Measurements from ENCODE around the gene ANKRD13B.

ANKRD13B gene

GRCh38 chr17:29612094-29612403 is 19.1 kb downstream of the ANKRD13B start (continued):
- TF ChIP-seq ZSCAN5A (tag by site-specific recombination; IDR thresholded peaks at IDR 0.05), result no peak
- TF ChIP-seq YY2 (tag by site-specific recombination; IDR thresholded peaks at IDR 0.05), result no peak
- no peak for TF ChIP-seq ZNF48 (tag by site-specific recombination; IDR thresholded peaks at IDR 0.05)
- TF ChIP-seq ZNF449 (tag by site-specific recombination; IDR thresholded peaks at IDR 0.05), result no peak
- no peak for TF ChIP-seq ZNF133 (tag by site-specific recombination; IDR thresholded peaks at IDR 0.05)

- TF ChIP-seq ZNF571 (tag by site-specific recombination; IDR thresholded peaks at IDR 0.05) (no peak), ZNF202 (tag by site-specific recombination; IDR thresholded peaks at IDR 0.05; ENCODE audit: borderline replicate concordance) (0 out of 2 replicates have a peak, but pooled peaks have one; percentile 10)
- CTCF ChIA-PET, result interaction anchor here (0.5 to 1.1 kb wide), 3 partner anchors 20 to 727 kb away, joined by 3 to 5 read pairs (median 3); partner anchors contain the start of gene ANKRD13B
- Histone ChIP-seq H3K4me3 (ENCODE audit: low read depth, low read length) (no peak overlapping the region), H3K4me1 (ENCODE audit: control insufficient read depth, insufficient read depth, low read length) (no peaks in the 10 kb centered on the region), H3K27ac (ENCODE audit: extremely low read depth, low read depth, low read length) (no peak overlapping the region), H3K36me3 (ENCODE audit: control insufficient read depth in 2 of 2, insufficient read depth in 1 of 2, low read length in 2 of 2) (peaks cover 0 to 45% of the 10 kb centered on the region in 2 experiments; a peak in 1 of 3 replicates), H3K9me3 (ENCODE audit: control insufficient read depth, insufficient read depth, low read depth, low read length) (no peaks in the 10 kb centered on the region)
- POLR2A ChIA-PET, result interaction anchor here (0.7 kb wide), 1 partner anchor 27 kb away, joined by 3 read pairs; no protein-coding TSS in a partner anchor
Observed at GRCh38 chr17:29612404-29613280, 19.7 kb downstream of the ANKRD13B start.

DNA sequence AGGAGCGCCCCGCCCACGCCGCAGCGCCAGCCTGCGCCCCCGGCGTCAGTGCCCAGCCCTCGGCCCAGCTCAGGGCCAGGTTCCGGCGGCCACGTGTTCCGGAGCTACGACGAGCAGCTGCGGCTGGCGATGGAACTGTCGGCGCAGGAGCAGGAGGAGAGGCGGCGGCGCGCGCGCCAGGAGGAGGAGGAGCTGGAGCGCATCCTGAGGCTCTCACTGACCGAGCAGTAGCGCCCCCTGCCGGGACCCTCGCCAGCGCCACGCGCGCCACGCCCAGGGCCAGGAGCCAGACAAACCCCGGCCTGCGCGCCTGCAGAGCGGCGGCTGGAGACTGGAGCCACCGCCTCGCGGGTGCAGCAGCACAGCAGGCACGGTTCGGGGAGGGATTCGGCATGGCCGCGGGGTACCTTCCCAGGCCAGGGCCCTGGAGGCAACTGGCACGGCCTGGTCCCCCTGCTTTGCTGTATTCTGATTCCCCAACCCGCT is 20.5 kb downstream of the ANKRD13B start:
- Histone ChIP-seq H3K4me3 (ENCODE audit: low read depth, low read length) (no peak overlapping the region), H3K27ac (ENCODE audit: extremely low read depth, low read depth, low read length) (no peak overlapping the region), H3K4me1 (ENCODE audit: control insufficient read depth, insufficient read depth, low read length) (no peaks in the 10 kb centered on the region), H3K36me3 (ENCODE audit: control insufficient read depth in 2 of 2, insufficient read depth in 1 of 2, low read length in 2 of 2) (peaks cover 0 to 45% of the 10 kb centered on the region in 2 experiments; a peak in 1 of 3 replicates), H3K9me3 (ENCODE audit: control insufficient read depth, insufficient read depth, low read depth, low read length) (no peaks in the 10 kb centered on the region)
- TF ChIP-seq ZNF791 (tag by site-specific recombination; IDR thresholded peaks at IDR 0.05), result no peak
- TF ChIP-seq ZNF623 (tag by site-specific recombination; IDR thresholded peaks at IDR 0.05), result no peak
- no peak for TF ChIP-seq ZNF239 (tag by site-specific recombination; IDR thresholded peaks at IDR 0.05)
- TF ChIP-seq REPIN1 (tag by site-specific recombination; IDR thresholded peaks at IDR 0.05; ENCODE audit: low read depth), result no peak
- no peak for TF ChIP-seq ZNF692 (tag by site-specific recombination; IDR thresholded peaks at IDR 0.05)
- TF ChIP-seq ZNF660 (tag by site-specific recombination; IDR thresholded peaks at IDR 0.05), result no peak
- no peak for TF ChIP-seq ZNF174 (tag by site-specific recombination; IDR thresholded peaks at IDR 0.05)
- TF ChIP-seq ZBTB21 (tag by site-specific recombination; IDR thresholded peaks at IDR 0.05), result no peak
- TF ChIP-seq SALL2 (tag by site-specific recombination; IDR thresholded peaks at IDR 0.05; ENCODE audit: borderline replicate concordance), result no peak
- TF ChIP-seq SP7 (tag by site-specific recombination; IDR thresholded peaks at IDR 0.05), result no peak
- TF ChIP-seq, protein P1, sequence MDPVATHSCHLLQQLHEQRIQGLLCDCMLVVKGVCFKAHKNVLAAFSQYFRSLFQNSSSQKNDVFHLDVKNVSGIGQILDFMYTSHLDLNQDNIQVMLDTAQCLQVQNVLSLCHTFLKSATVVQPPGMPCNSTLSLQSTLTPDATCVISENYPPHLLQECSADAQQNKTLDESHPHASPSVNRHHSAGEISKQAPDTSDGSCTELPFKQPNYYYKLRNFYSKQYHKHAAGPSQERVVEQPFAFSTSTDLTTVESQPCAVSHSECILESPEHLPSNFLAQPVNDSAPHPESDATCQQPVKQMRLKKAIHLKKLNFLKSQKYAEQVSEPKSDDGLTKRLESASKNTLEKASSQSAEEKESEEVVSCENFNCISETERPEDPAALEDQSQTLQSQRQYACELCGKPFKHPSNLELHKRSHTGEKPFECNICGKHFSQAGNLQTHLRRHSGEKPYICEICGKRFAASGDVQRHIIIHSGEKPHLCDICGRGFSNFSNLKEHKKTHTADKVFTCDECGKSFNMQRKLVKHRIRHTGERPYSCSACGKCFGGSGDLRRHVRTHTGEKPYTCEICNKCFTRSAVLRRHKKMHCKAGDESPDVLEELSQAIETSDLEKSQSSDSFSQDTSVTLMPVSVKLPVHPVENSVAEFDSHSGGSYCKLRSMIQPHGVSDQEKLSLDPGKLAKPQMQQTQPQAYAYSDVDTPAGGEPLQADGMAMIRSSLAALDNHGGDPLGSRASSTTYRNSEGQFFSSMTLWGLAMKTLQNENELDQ (tag by site-specific recombination; IDR thresholded peaks at IDR 0.05; ENCODE audit: low read depth), result no peak
- no peak for TF ChIP-seq ZNF558 (tag by site-specific recombination; IDR thresholded peaks at IDR 0.05)
- no peak for TF ChIP-seq ZNF704 (tag by site-specific recombination; IDR thresholded peaks at IDR 0.05)
- ChIA-PET CTCF (interaction anchor here (0.6 to 1.1 kb wide), 2 partner anchors 20 to 93 kb away, joined by 4 to 5 read pairs; partner anchors contain the start of gene ANKRD13B), POLR2A (interaction anchor here (0.7 kb wide), 1 partner anchor 28 kb away, joined by 3 read pairs; no protein-coding TSS in a partner anchor)
